ENCODE data around the gene BECN2.
A peak's percentile ranks its signal among the peaks of the same experiment; 100 is the strongest.
"Not testable (repeated sequence)": the region's sequence is repeated elsewhere in the genome, so short reads cannot be mapped to it uniquely, and the experiment has no call there.

Gene BECN2

DNA sequence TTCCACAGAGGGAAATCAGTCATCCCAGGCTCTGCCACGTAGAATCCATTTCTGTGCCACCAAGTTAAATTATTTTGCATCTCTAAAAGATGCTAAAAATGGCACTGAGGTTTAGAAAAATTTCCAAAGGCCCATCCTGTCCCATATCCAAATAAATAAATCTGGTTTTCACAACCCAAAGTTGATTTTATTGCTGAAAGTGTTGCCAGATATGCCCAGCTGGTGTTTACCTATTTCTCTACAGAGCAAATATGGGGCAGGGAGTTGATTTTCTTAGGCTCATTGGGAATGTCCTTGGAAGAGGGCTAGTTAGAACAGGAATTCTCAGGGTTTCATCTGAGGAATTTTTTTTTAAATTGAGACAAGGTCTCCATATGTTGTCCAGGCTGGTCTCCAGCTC is 22.4 kb downstream of the BECN2 start:
- DNase-seq, result no peak

DNA sequence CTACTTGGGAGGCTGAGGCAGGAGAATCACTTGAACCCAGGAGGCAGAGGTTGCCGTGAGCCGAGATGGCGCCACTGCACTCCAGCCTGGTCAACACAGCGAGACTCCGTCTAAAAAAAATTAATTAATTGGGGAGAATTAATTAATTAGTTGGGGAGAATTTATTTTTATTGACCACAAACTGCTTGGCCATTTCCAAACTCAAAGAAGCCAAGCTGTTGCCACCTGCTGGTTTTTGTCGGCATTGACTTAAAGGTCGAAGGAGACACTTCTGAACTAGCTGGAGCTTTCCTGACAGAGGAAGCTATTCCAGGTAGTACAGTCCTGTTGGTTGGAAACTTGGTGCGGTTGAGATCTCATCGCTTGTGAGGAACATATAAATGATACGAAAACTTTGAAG is 28.2 kb downstream of the BECN2 start:
- peak in 1 of 2 experiments; percentile 31 for DNase-seq

DNA sequence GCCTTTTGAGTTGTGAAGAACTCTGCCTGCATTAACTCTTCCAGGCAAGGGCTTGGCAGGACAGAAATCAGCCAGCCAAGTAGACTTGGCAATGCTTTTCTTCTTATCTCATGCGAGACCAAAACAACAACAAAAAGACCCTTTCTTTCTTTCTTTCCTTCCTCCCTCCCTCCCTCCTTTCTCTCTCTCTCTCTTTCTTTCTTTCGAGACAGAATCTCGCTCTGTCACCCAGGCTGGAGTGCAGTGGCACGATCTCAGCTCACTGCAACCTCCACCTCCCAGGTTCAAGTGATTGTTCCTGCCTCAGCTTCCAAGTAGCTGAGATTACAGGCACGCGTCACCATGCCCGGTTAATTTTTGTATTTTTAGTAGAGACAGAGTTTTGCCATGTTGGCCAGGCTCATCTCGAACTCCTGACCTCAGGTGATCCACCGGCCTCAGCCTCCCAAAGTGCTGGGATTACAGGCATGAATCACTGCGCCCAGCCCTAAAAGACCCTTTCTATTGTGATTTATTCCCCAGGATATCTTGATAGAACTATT is 30.9 kb downstream of the BECN2 start:
- DNase-seq, result not testable (repeated sequence)

DNA sequence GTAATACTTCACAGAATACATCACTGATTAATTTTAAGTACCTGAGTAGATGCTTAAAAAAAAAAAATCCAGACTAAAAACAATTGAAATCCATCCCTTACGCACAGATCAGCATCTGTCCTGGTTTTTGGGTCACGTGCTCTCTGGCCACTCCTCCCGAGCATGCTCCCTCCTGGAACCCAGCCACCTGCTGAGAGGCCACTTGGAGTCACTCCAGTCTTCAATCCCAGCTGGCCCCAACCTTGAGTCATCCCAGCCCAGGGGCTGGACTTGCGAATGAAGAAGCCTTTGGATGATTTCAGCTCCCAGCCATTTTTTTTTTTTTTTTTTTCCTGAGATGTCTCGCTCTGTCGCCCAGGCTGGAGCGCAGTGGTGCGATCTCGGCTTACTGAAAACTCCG is 32.5 kb downstream of the BECN2 start:
- DNase-seq, result no peak

DNA sequence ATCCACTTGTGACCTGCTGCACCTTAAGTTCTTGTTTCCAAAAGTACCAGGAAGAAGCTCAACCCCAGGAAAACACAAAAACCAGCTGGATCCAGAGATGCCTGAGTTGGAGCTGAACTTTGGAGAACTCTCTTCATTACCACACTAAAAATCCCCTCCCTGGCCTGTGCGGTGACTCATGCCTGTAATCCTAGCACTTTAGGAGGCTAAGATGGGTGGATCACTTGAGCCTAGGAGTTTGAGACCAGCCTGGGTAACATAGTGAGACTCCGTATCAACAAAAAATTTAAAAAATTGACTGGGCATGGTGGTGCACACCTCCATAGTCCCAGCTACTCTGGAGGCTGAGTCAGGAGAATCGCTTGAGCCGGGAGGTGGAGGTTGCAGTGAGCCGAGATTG is 35.2 kb downstream of the BECN2 start:
- DNase-seq, result no peak

DNA sequence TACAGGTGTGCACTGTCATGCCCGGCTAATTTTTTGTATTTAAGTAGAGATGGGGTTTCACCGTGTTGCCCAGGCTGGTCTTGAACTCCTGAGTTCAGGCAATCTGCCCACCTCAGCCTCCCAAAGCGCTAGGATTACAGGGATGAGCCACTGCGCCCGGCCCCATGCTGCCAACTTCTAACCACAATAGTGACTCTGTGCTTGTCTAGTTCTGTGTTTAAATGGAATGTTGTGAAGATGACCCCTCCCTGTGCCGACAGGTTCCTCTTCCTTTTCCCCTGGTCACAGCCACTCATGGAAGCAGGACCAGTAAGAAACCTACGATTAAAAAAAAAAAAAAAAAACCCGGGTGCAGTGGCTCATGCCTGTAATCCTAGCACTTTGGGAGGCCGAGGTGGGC is 36.6 kb downstream of the BECN2 start:
- DNase-seq, result no peak

DNA sequence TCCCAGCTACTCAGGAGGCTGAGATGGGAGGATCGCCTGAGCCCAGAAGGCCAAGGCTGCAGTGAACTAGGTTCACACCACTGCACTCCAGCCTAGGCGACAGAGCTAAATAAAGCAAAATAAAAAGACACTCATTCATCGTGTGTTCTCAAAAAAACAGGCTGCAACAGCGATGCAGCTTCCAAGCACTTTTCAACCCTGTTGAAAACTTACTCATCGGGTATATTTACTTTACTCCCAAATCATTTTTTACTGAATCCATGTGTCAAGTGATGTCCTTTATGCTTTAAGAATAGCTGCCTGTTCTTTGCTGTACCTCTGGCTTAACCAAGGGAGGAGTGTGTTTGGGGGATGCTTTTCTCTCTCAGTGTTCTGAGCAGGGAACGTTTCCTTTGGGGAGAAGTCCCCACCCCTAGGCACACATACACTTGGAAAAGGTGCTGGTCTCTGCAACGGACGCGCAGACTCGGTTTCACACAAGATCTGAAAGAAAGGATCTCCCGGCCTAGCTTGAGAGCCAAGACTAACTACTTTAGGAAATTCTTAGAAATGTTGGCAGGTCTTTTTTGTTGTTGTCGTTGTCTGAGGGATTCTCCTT is 39.9 kb downstream of the BECN2 start:
- no peak for DNase-seq

DNA sequence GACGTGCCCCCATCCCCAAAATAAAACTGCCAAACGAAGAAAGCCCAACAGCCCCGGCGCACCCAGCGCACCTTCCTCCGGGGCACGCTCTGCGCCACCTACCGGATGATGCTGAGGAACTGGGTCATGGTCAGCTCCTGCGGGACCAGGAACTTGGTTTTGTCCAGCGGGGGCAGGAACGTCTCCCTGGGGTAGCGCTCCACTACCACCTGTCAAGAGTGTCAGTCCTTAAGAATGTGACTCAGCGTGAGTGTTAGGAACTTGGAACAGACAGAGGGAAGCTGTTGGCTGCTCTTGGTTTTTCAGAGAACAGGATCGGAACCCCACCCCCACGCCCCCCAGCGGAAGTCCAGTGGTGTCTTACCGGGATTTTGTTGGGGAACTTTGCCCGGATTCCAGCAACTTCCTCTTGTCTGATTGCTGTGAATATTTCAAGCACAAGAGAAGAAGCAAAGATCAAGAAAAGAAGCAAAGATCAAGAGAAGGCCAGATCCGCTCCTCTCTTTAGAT is 40.9 kb downstream of the BECN2 start:
- DNase-seq, result no peak

DNA sequence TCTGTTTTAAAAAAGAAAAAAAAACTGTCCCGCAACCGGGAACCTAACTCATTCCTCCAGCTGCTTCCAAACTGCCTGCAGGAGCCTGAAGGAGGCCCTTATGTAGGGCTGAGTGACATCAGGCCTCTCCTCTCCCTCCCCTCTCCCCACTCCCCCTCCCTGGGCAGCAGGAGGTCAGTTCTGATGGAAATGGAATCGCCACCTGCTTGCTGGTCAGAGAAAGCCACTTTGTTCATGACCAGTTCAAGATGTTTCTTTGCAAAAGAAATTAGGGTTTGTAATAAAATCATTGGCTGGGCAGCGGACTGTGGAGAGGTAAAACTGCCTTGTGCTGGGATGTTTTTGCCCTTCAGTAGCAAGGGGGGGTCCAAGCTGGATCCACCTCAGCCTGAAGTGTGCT is 41.5 kb downstream of the BECN2 start, which contains the start of gene MAP1LC3C:
TSS of gene MAP1LC3C (minus strand) at position 73 of the 400 bp plus-strand sequence. CDS start 90 bp downstream, outside the sequence.
- no peak for DNase-seq

DNA sequence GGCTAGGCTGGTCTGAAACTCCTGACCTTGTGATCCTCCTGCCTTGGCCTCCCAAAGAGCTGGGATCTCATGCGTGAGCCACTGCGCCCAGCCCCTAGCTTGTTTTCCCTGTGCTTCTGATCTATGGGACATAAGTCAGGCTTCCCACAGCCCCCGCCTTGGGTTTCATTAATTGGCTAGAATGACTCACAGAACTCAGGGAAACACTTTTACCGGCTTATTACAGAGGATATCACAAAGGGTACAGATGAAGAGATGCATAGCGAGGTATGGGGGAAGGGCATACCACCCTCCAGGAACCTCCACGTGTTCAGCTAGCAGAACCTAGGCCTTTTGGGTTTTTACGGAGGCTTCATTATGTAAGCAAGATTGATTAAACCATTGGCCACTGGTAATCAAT is 42.9 kb downstream of the BECN2 start:
- no peak for DNase-seq

DNA sequence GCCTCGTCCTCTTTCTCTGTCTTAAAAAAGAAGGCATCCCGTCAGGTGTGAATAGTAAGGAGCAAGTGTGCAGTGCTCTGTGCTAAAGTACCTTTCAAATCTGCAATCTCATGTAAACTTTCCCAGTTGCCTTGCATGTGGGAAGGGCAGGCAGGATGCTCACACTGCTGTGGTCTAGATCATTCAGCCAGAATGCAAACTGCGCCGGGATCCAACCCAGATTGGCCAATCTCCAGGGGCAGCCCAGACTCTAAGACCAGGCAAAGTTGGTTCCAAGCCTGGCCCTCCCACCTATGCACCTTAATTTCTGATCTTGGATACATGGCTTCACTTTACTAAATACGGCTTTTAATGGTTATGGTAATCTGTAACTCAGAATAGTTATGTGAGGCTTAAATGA is 44.5 kb downstream of the BECN2 start:
- DNase-seq, result no peak

DNA sequence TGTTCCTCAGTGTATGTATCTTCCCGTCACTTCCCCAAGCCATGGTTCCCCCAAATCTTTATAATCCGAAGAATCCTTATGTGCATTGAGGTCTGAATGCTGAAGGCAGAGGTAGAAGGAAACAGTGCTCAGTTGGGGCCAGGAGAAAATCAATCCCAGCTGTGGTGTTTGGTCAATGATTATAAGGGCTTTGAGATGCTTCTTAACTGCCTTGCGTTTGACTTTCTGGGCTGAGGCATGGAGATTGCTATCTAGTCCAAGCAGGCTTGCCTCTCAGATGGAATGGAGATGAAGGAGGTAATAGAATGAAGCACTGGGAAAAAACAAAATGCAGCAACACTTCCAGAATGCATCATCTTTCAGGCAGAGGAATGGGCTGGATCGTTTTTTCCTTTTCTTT is 44.9 kb downstream of the BECN2 start:
- DNase-seq, result no peak

DNA sequence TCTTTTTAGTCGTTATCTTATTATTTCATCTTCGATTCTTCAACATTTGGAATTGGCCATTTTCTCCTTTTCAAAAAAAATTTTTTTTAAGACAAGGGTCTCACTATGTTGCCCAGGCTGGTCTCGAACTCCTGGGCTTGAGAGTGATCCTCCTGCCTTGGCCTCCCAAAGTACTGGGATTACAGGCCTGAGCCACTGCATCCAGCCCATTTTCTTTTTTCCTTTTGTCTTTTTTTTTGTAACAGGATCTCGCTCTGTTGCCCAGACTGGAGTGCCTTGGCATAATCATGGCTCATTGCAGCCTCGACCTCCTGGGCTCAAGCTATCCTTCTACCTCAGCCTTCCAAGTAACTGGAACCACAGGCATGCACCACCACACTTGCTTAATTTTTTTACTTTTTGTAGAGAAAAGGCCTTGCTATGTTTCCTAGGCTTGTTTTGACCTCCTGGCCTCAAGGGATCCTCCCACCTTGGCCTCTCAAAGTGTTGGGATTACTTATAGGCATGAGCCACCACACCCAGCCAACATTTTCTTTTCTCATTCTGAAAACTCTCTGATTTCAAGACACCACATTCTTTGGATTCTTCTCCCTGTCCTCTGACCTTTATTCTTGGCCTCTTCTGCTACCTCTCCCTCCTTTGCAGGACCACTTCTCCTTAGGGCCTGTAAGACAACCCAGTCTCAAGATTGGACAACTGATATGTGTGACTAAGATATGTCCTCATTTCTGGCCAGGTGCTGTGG is 47.4 kb downstream of the BECN2 start:
- DNase-seq, result no peak

DNA sequence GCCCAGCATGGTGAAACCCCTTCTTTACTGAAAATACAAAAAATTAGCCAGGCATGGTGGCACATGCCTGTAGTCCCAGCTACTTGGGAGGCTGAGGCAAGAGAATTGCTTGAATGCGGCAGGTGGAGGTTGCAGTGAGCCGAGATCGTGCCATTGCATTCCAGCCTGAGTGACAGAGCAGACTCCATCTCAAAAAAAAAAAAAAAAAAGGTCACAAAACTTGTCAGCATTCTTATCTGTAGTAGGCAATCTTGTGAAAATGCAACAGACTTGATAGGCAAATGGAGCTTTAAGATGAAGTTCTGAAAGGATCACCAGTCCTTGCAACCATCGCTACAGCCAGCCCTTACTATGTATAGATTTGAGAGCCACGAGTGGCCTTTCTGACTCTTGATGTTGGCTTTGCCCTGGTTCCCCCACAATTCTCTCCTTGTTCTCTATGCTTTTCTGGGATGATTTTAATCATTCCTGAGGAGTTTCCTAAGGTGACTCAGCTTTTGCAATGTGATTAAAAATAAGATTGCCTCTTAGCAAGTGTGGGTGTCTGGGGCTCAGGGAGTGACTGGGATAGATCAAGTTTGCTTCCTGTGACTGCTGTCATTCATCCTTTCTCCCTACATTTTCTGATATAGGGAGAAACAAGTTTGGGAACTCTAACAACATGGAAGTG is 48.4 kb downstream of the BECN2 start:
- DNase-seq, result no peak

DNA sequence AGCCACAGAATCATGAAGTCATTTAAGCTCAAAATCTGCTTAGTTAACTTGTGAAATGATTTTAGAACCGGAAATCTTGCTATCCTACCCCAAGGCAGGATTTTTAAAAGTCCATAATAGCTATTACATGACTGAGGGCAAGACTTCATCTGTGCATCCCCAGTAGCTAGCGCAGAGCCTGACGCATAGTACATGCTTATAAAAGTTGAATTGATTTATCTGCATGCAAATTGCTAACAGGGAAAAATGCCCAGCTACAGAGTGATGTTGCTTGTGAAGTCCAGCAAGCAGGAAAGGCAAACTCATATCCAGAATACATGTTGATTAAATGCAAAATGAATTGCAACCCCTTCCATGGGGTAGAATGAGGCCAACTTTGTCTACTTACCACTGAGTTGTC is 49.4 kb downstream of the BECN2 start:
- DNase-seq, result no peak

Data from NCI-H1930 (cell line).